SK-N-DZ (cell line): ENCODE measurements around the gene MAMSTR.
"Not testable (repeated sequence)": the region's sequence is repeated elsewhere in the genome, so short reads cannot be mapped to it uniquely, and the experiment has no call there.

Experiments used
- DNase-seq: peaks from one replicate; pipeline ENCODE4 v3.0.0-alpha.2; 2015; ENCODE audit warnings: low spot score

The MAMSTR gene

GRCh38 chr19:48686637-48687036 is 32.9 kb downstream of the MAMSTR start:
- DNase-seq, result not testable (repeated sequence)

GRCh38 chr19:48686088-48686487 is 33.4 kb downstream of the MAMSTR start:
- no peak for DNase-seq

DNA sequence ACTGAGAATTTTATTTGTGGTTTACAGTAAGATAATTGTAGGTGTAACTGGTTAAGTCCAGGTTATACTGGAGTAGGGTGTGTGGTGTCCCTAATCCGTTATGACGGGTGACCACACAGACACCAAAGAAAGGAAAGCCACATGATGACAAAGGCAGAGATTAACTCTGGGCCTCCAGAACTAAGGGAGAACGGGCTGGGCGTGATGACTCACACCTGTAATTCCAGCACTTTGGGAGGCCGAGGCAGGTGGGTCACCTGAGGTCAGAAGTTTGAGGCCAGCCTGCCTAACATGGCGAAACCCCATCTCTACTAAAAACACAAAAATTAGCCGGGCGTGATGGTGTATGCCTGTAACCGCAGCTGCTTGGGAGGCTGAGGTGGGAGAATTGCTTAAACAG is 33.9 kb downstream of the MAMSTR start:
- no peak for DNase-seq

DNA sequence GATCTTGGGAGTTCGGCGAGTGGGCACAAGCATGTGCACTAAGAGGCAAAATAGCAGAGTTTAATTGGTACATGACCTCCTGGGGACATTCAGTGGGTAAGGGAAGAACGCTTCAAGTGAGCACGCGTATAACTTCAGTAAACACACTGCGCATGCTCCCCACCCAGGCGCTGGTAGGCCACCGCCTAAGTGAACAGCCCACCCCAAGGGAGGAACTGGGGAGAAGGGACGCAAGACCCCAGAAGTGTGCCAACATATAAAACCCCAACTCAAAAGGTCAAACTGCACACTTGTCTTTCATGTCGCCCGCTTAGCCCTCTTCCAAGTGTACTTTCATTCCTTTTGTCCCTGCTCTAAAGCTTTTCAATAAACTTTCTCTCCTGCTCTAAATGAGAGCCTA is 36.2 kb downstream of the MAMSTR start:
- peak; percentile 49 for DNase-seq

- no peak for DNase-seq
Measured at GRCh38 chr19:48681127-48681470, 38.4 kb downstream of the MAMSTR start.

GRCh38 chr19:48680436-48681126 is 38.9 kb downstream of the MAMSTR start:
- no peak for DNase-seq

GRCh38 chr19:48680006-48680405 is 39.5 kb downstream of the MAMSTR start:
- not testable (repeated sequence) for DNase-seq

DNA sequence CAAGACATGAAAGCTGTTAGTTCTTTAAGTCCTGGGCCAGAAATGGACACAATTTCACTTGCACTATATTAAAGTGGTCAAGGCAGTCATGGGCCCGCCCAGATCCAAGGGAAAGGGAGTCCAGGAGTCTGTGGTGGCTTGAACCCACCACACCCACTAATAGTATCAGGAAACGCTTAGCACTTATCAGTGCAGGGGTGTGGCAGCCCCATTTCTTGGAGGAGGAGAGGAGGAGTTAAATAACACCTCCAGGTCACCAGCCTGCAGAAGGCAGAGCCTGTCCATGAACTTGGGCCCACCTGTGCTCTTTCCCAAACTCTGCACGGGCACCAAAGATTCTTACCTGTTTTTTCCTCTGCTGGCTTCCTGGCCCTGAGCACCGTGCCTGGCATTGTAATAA is 41.3 kb downstream of the MAMSTR start:
- no peak for DNase-seq

- no peak for DNase-seq
Measured at GRCh38 chr19:48676887-48677286, 42.6 kb downstream of the MAMSTR start.

GRCh38 chr19:48676487-48676886 is 43.0 kb downstream of the MAMSTR start:
- DNase-seq, result no peak

- peak; percentile 78 for DNase-seq
Measured at GRCh38 chr19:48674921-48675824, 44.4 kb downstream of the MAMSTR start.

GRCh38 chr19:48674216-48674809 is 45.2 kb downstream of the MAMSTR start:
- no peak for DNase-seq

- no peak for DNase-seq
Measured at GRCh38 chr19:48673436-48674100, 46.0 kb downstream of the MAMSTR start.

DNA sequence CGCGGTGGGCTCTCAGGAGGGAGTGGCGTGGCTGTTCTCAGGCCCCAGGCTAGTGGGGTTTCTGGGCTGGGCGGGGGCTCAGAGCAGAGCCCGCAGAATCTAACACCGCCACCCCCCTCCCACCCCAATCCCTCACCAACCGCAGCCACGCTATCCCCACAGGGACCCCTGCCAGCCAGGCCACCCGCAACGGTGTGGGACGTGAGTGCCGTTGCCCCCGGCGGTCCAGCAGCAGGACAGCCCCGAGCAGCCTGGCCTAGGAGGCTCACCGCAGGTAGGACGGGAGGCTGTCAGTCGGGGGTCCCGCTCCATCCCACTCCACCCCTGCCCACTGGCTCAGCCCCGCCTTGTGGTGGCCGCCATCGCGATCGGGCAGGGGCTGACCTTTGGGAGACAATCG is 46.5 kb downstream of the MAMSTR start, which contains the start of gene NTN5:
Gene NTN5, minus strand, starts transcription at position 24 of the 400 bp plus-strand sequence. CDS start 2,031 bp downstream, outside the sequence.
- no peak for DNase-seq

- DNase-seq, result no peak
Measured at GRCh38 chr19:48671446-48671995, 48.0 kb downstream of the MAMSTR start.

GRCh38 chr19:48670699-48671445 is 48.7 kb downstream of the MAMSTR start:
- DNase-seq, result no peak

DNA sequence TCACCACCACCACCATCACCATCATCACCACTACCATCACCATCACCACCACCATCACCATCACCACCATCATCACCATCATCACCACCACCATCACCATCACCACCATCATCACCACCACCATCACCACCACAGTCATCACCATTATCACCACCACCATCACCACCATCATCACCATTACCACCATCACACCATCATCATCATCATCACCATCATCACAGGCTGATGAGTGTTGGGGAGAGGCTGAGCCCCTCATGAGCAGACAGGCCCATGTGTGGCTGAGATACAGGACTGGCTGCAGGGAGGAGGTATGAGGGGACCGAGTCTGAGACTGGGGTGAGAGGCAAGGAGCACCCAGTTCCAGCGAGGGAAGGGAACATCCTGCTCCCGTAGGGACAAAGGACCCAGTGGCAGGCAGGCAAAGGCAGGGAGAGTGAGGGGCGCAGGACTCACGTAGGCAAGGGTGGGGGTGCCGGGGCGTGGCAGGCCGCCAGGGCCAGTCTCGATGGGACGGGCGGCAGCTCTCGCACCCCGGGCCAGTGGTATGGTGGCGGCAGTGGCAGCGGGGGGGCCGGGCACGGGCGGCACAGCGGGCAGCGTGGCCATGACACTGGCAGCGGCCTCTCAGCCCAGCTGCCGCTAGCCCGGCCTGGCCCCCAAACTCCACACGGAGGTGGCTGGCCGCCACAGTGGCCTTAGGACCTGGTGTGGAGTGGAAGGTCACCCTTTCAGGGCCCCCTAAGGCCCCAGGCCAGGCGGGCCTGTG is 49.4 kb downstream of the MAMSTR start:
- DNase-seq, result no peak

DNA sequence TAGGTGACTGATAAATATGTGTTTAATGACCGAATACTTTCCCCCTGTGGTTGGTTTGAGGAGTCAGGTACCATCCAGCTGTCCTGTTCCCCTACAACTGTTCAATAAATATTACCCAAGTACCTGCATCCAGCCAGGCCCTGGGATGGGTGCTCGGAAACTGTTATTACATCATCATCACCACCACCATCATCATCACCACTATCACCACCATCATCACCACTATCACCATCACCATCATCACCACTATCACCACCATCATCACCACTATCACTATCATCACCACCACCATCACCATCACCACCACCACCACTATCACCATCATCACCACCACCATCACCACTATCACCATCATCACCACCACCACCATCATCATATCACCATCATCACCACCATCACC is 50.8 kb downstream of the MAMSTR start:
- no peak for DNase-seq

GRCh38 chr19:48668332-48668731 is 51.2 kb downstream of the MAMSTR start:
- DNase-seq, result no peak

- no peak for DNase-seq
Measured at GRCh38 chr19:48665786-48666185, 53.7 kb downstream of the MAMSTR start.
